ENCODE measurements around the gene STX4. TPM values are rescaled to one million over a fixed set of nuclear protein-coding genes. Genes with fewer than 3 reads are reported as not detected.
"Not testable (repeated sequence)": the region's sequence is repeated elsewhere in the genome, so short reads cannot be mapped to it uniquely, and the experiment has no call there.

Gene STX4
- total RNA-seq, 4 donors from 2014 or later, result 36.8 to 54.0 (median 41.0) TPM

DNA sequence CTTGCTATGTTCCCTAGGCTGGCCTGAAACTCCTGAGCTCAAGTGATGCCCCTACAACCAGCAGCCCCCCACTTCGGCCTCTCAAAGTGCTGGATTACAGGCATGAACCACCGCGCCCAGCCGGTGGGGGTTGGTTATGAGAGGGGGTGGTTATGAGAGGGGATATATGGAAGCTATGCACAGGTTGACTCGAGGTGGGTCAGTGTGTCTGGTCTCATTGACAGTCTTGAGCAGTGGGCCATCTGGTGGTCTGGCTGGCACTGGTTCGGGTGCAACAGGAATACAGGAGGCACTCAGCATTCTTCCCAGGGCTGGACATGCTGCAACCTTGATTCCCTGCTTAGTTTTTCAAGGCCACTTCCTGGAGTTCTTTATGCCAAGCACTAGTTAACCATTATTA, 17.3 kb upstream of the STX4 start:
- Histone ChIP-seq H3K27me3 (peaks cover 0 to 45% (median 5%) of the 10 kb centered on the region in 4 donors), H3K9me3 (no peaks in the 10 kb centered on the region), H3K27ac (replicated peaks in 1 of 4) (no peak overlapping the region), H3K4me1 (peaks cover 0 to 1% (median under 1%) of the 10 kb centered on the region in 4 donors), H3K4me3 (no peak overlapping the region), H3K36me3 (no peaks in the 10 kb centered on the region)
- intact Hi-C loops (cut with DNase I), result no loop called here
- TF ChIP-seq POLR2A (IDR thresholded peaks at IDR 0.05; ENCODE audit: low read depth), result no peak
- TF ChIP-seq, protein P1, sequence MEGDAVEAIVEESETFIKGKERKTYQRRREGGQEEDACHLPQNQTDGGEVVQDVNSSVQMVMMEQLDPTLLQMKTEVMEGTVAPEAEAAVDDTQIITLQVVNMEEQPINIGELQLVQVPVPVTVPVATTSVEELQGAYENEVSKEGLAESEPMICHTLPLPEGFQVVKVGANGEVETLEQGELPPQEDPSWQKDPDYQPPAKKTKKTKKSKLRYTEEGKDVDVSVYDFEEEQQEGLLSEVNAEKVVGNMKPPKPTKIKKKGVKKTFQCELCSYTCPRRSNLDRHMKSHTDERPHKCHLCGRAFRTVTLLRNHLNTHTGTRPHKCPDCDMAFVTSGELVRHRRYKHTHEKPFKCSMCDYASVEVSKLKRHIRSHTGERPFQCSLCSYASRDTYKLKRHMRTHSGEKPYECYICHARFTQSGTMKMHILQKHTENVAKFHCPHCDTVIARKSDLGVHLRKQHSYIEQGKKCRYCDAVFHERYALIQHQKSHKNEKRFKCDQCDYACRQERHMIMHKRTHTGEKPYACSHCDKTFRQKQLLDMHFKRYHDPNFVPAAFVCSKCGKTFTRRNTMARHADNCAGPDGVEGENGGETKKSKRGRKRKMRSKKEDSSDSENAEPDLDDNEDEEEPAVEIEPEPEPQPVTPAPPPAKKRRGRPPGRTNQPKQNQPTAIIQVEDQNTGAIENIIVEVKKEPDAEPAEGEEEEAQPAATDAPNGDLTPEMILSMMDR (IDR thresholded peaks at IDR 0.05), result no peak
- TF ChIP-seq POLR2AphosphoS5 (IDR thresholded peaks at IDR 0.05), result no peak
- no peak for TF ChIP-seq EP300 (IDR thresholded peaks at IDR 0.05)
- WGBS, result 74% methylated on average over 6 of the region's 6 CpGs
- DNase-seq (ENCODE audit: extremely low spot score), result no peak

DNA sequence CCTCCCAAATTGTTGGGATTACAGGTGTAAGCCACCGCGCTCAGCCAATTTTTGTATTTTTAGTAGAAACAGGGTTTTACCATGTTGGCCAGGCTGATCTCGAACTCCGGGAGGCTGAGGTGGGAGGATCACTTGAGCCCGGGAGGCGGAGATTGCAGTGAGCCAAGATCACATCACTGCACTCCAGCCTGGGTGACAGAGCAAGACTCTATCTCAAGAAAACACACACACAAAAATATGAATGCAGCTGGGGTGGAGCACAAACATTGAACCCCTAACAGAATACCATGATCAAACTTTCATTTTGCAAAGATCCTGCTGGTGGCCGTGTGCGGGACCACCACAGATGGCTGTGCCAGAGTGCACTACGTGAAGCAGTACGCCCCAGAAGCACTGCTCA, 15.6 kb upstream of the STX4 start:
- DNase-seq (ENCODE audit: extremely low spot score); intact Hi-C loops (cut with DNase I); H3K4me1 ChIP-seq; H3K4me3 ChIP-seq; H3K36me3 ChIP-seq; H3K9me3 ChIP-seq; H3K27ac ChIP-seq (replicated peaks in 1 of 4): not testable (repeated sequence)
- WGBS, result 86% methylated on average over 10 of the region's 10 CpGs
- H3K27me3 ChIP-seq, result peaks cover 0 to 28% (median 0%) of the 10 kb centered on the region in 4 donors

DNA sequence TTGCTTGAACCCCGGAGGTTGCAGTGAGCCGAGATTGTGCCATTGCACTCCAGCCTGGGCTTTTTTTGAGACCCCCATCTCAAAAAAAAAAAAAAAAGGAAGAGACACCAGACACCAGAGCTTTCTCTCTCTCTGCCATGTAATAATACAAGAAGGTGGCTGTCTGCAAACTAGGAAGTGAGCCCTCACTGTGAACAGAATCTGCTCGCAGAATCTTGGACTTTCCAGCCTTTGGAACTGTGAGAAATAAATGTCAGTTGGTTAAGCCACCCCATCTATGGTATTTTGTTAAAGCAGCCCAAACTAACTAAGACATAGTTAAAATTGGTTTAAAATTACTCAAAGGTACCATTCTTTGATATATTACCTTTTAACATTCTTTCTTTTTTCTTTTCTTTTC, 12.8 kb upstream of the STX4 start:
- Histone ChIP-seq H3K27ac (replicated peaks in 1 of 4) (no peak overlapping the region), H3K27me3 (peaks cover 0 to 10% (median 0%) of the 10 kb centered on the region in 4 donors), H3K9me3 (no peaks in the 10 kb centered on the region), H3K4me3 (no peak overlapping the region), H3K36me3 (no peaks in the 10 kb centered on the region), H3K4me1 (no peaks in the 10 kb centered on the region)
- no peak for TF ChIP-seq POLR2AphosphoS5 (IDR thresholded peaks at IDR 0.05)
- intact Hi-C loops (cut with DNase I), result no loop called here
- DNase-seq (ENCODE audit: extremely low spot score), result no peak
- WGBS, result 100% methylated on average over 3 of the region's 3 CpGs

DNA sequence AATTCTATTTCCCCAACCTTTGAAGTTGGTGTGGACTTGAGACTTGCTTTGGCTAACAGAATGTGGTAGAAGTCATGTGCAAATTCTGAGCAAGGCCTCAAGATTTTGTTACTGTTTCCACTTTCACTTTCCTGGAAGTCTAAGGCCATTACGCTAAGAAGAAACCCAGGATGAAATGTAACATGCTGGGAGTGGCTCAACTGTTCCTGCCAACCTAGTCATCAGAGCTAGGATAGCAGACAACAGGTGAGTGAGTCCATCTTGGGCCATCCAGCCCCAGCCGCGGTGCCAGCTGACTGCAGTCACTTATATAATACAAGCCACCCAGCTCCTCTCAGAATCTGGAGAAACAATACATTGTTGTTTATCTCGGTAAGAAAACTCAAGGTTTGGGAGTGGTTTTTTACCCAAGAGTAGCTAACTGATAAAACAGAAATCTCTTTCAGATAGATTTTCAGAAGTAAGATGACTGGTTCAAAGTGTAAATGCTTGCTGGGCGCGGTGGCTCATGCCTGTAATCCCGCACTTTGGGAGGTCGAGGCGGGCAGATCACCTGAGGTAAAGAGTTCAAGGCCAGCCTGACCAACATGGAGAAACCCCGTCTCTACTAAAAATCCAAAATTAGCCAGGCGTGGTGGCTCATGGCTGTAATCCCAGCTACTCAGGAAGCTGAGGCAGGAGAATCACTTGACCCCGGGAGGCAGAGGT, 10.7 kb upstream of the STX4 start:
- Histone ChIP-seq H3K27ac (replicated peaks in 1 of 4) (no peak overlapping the region), H3K4me1 (no peaks in the 10 kb centered on the region), H3K9me3 (no peaks in the 10 kb centered on the region), H3K27me3 (no peaks in the 10 kb centered on the region), H3K4me3 (no peak overlapping the region), H3K36me3 (no peaks in the 10 kb centered on the region)
- TF ChIP-seq EP300 (IDR thresholded peaks at IDR 0.05), result no peak
- TF ChIP-seq, protein P1 (IDR thresholded peaks at IDR 0.05), result no peak
- intact Hi-C loops (cut with DNase I), result no loop called here
- DNase-seq (ENCODE audit: extremely low spot score), result no peak
- WGBS, result 84% methylated on average over 12 of the region's 12 CpGs

DNA sequence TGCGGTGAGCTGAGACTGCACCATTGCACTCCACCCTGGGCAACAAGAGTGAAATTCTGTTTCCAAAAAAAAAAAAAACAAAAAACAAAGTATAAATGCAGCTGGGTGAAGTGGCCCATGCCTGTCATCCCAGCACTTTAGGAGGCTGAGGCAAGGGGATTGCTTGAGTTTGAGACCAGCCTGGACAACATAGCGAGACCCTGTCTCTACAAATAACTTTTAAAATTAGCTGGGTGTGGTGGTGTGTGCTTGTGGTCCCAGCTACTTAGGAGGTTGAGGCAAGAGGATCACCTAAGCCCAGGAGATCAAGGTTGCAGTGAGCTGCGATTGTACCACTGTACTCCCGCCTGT, 10.1 kb upstream of the STX4 start:
- DNase-seq (ENCODE audit: extremely low spot score), result no peak
- no peaks in the 10 kb centered on the region for H3K9me3 ChIP-seq
- no peak overlapping the region for H3K27ac ChIP-seq (replicated peaks in 1 of 4)
- H3K4me1 ChIP-seq, result no peaks in the 10 kb centered on the region
- TF ChIP-seq POLR2AphosphoS5 (IDR thresholded peaks at IDR 0.05) (no peak), EP300 (IDR thresholded peaks at IDR 0.05) (no peak), POLR2A (IDR thresholded peaks at IDR 0.05; ENCODE audit: low read depth) (no peak)
- TF ChIP-seq, protein P1 (IDR thresholded peaks at IDR 0.05), result no peak
- H3K27me3 ChIP-seq, result no peaks in the 10 kb centered on the region
- H3K36me3 ChIP-seq, result no peaks in the 10 kb centered on the region
- intact Hi-C loops (cut with DNase I), result no loop called here
- H3K4me3 ChIP-seq, result no peak overlapping the region
- WGBS, result 94% methylated on average over 4 of the region's 4 CpGs

DNA sequence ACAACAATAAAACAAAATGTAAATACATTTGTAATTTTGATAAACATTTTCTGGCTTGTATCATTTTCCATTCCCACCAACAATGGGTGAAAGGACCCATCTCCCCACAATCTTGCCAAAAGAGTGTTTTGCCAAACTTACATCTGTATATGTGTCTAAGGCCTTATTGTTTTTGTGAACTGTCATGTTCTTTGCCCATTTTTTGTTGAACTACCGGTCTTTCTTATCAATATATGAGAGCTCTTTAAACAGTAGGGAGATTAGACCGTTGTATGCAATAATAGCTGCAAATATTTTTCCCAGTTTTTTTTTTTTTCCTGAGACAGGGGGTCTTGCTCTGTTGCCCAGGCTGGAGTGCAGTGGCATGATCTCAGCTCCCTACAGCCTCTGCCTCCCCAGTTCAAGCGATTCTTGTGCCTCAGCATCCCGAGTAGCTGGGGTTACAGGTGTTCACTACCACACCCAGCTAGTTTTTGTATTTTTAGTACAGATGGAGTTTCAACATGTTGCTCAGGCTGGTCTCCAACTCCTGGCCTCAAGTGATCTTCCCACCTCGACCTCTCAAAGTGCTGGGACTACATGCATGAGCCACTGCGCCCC, 9.6 kb upstream of the STX4 start:
- no peaks in the 10 kb centered on the region for H3K36me3 ChIP-seq
- no peak overlapping the region for H3K4me3 ChIP-seq
- DNase-seq (ENCODE audit: extremely low spot score), result no peak
- no peaks in the 10 kb centered on the region for H3K9me3 ChIP-seq
- no peaks in the 10 kb centered on the region for H3K4me1 ChIP-seq
- no peaks in the 10 kb centered on the region for H3K27me3 ChIP-seq
- intact Hi-C loops (cut with DNase I), result no loop called here
- no peak overlapping the region for H3K27ac ChIP-seq (replicated peaks in 1 of 4)
- WGBS, result 74% methylated on average over 6 of the region's 6 CpGs
- TF ChIP-seq, protein P1 (IDR thresholded peaks at IDR 0.05), result no peak
- TF ChIP-seq POLR2A (IDR thresholded peaks at IDR 0.05; ENCODE audit: low read depth) (no peak), EP300 (IDR thresholded peaks at IDR 0.05) (no peak), POLR2AphosphoS5 (IDR thresholded peaks at IDR 0.05) (no peak)

Measured in esophagus muscularis mucosa (tissue), 4 donors.